Mononuclear cell (primary cell): ENCODE measurements around the gene HOXD13. TPM values are rescaled to one million over a fixed set of nuclear protein-coding genes. Genes with fewer than 3 reads are reported as not detected.
A peak's percentile ranks its signal among the peaks of the same experiment; 100 is the strongest.

Experiments
- H3K27me3 ChIP-seq: 2 replicates; pipeline ENCODE4 v1.6.0; 2011; ENCODE audit warnings: low read length, control low read depth; ENCODE audit not compliant: insufficient read depth
- H3K4me1 ChIP-seq: 2 replicates; pipeline ENCODE4 v1.5.1; 2011; ENCODE audit warnings: mild to moderate bottlenecking, low read length, control low read depth; ENCODE audit not compliant: insufficient read depth
- H3K4me3 ChIP-seq: 2 replicates; pipeline ENCODE4 v1.5.1; 2011; ENCODE audit warnings: mild to moderate bottlenecking, low read length, moderate library complexity
- H3K9me3 ChIP-seq: 2 replicates; pipeline ENCODE4 v1.5.1; 2011; ENCODE audit warnings: low read depth, mild to moderate bottlenecking, control low read depth, low read length
- total RNA-seq: library from RNA; depleted of rRNA; stranded (reverse); fragments of >200 nt; gene quantifications from one replicate; pipeline ENCODE4 v1.2.3, GENCODE V29; 2012

The HOXD13 gene
- total RNA-seq, 1 donor: not detected

- Histone ChIP-seq H3K9me3 (no peaks in the 10 kb centered on the region), H3K4me3 (no peak overlapping the region), H3K4me1 (peaks cover 15% of the 10 kb centered on the region), H3K27me3 (peaks cover 100% of the 10 kb centered on the region)
Measured at GRCh38 chr2:176085861-176086771, 6.4 kb upstream of the HOXD13 start.

GRCh38 chr2:176087330-176088047 lies 5.0 kb upstream of the HOXD13 start:
- H3K27me3 ChIP-seq: peaks cover 98% of the 10 kb centered on the region
- peaks cover 12% of the 10 kb centered on the region for H3K4me1 ChIP-seq
- no peak overlapping the region for H3K4me3 ChIP-seq
- no peaks in the 10 kb centered on the region for H3K9me3 ChIP-seq

- Histone ChIP-seq H3K4me1 (peaks cover 16% of the 10 kb centered on the region), H3K4me3 (no peak overlapping the region), H3K9me3 (no peaks in the 10 kb centered on the region), H3K27me3 (peaks cover 95% of the 10 kb centered on the region)
Measured at GRCh38 chr2:176088048-176088936, 4.2 kb upstream of the HOXD13 start.

GRCh38 chr2:176088937-176089842 lies 3.3 kb upstream of the HOXD13 start:
- Histone ChIP-seq H3K4me1 (peaks cover 18% of the 10 kb centered on the region), H3K4me3 (no peak overlapping the region), H3K9me3 (no peaks in the 10 kb centered on the region), H3K27me3 (peaks cover 95% of the 10 kb centered on the region)

GRCh38 chr2:176089843-176090395 lies 2.6 kb upstream of the HOXD13 start:
- Histone ChIP-seq H3K4me3 (no peak overlapping the region), H3K27me3 (peaks cover 95% of the 10 kb centered on the region), H3K9me3 (no peaks in the 10 kb centered on the region), H3K4me1 (peaks cover 18% of the 10 kb centered on the region)

- Histone ChIP-seq H3K4me3 (no peak overlapping the region), H3K27me3 (peaks cover 95% of the 10 kb centered on the region), H3K4me1 (peaks cover 18% of the 10 kb centered on the region), H3K9me3 (no peaks in the 10 kb centered on the region)
Measured at GRCh38 chr2:176090862-176091261, 1.7 kb upstream of the HOXD13 start.

- Histone ChIP-seq H3K4me1 (peaks cover 22% of the 10 kb centered on the region), H3K9me3 (no peaks in the 10 kb centered on the region), H3K27me3 (peaks cover 95% of the 10 kb centered on the region), H3K4me3 (no peak overlapping the region)
Measured at GRCh38 chr2:176091329-176092258, 927 bp upstream of the HOXD13 start.

- Histone ChIP-seq H3K4me3 (no peak overlapping the region), H3K27me3 (peaks cover 95% of the 10 kb centered on the region), H3K4me1 (peaks cover 31% of the 10 kb centered on the region), H3K9me3 (no peaks in the 10 kb centered on the region)
Measured at GRCh38 chr2:176093145-176093897, 800 bp downstream of the HOXD13 start.

GRCh38 chr2:176093898-176094249 lies 1.4 kb downstream of the HOXD13 start:
- Histone ChIP-seq H3K9me3 (no peaks in the 10 kb centered on the region), H3K4me3 (no peak overlapping the region), H3K4me1 (peaks cover 25% of the 10 kb centered on the region), H3K27me3 (peaks cover 95% of the 10 kb centered on the region)

- H3K27me3 ChIP-seq: peaks cover 95% of the 10 kb centered on the region
- H3K4me1 ChIP-seq: peaks cover 25% of the 10 kb centered on the region
- no peaks in the 10 kb centered on the region for H3K9me3 ChIP-seq
- no peak overlapping the region for H3K4me3 ChIP-seq
Measured at GRCh38 chr2:176094349-176094748, 1.8 kb downstream of the HOXD13 start.

- H3K27me3 ChIP-seq: peaks cover 95% of the 10 kb centered on the region
- peaks cover 25% of the 10 kb centered on the region for H3K4me1 ChIP-seq
- H3K9me3 ChIP-seq: no peaks in the 10 kb centered on the region
- H3K4me3 ChIP-seq: no peak overlapping the region
Measured at GRCh38 chr2:176095421-176095820, 2.9 kb downstream of the HOXD13 start.

- H3K4me3 ChIP-seq: peak overlapping the region; percentile 2
- no peaks in the 10 kb centered on the region for H3K9me3 ChIP-seq
- peaks cover 95% of the 10 kb centered on the region for H3K27me3 ChIP-seq
- peaks cover 25% of the 10 kb centered on the region for H3K4me1 ChIP-seq
Measured at GRCh38 chr2:176096243-176096985, 3.9 kb downstream of the HOXD13 start.
